ENCODE data around the gene PI4K2A.

The PI4K2A gene

GRCh38 chr10:97640174-97640867, at the start of gene PI4K2A:
TSS of gene PI4K2A (plus strand) at chr10:97640671. CDS start at chr10:97640743, 72 bp downstream.
- DNase-seq (ENCODE audit: low read depth in 2 of 2, low spot score in 1 of 2) = peak; percentile 93 to 97

- no peak for DNase-seq (ENCODE audit: low read depth in 2 of 2, low spot score in 1 of 2)
Observed at GRCh38 chr10:97590748-97591495, 49.5 kb upstream of the PI4K2A start.

GRCh38 chr10:97593421-97593820, 47.0 kb upstream of the PI4K2A start:
- no peak for DNase-seq (ENCODE audit: low read depth in 2 of 2, low spot score in 1 of 2)

- DNase-seq (ENCODE audit: low read depth in 2 of 2, low spot score in 1 of 2) = no peak
Observed at GRCh38 chr10:97596101-97597082, 44.1 kb upstream of the PI4K2A start.

GRCh38 chr10:97597778-97598177, 42.7 kb upstream of the PI4K2A start:
- no peak for DNase-seq (ENCODE audit: low read depth in 2 of 2, low spot score in 1 of 2)

GRCh38 chr10:97598407-97599271, 41.8 kb upstream of the PI4K2A start:
- DNase-seq (ENCODE audit: low read depth in 2 of 2, low spot score in 1 of 2) = no peak

- DNase-seq (ENCODE audit: low read depth in 2 of 2, low spot score in 1 of 2) = no peak
Observed at GRCh38 chr10:97599272-97599619, 41.2 kb upstream of the PI4K2A start.

GRCh38 chr10:97600616-97601015, 39.9 kb upstream of the PI4K2A start:
- no peak for DNase-seq (ENCODE audit: low read depth in 2 of 2, low spot score in 1 of 2)

GRCh38 chr10:97601268-97602215, 38.9 kb upstream of the PI4K2A start:
- DNase-seq (ENCODE audit: low read depth in 2 of 2, low spot score in 1 of 2) = no peak

GRCh38 chr10:97607095-97607636, 33.3 kb upstream of the PI4K2A start:
- no peak for DNase-seq (ENCODE audit: low read depth in 2 of 2, low spot score in 1 of 2)

GRCh38 chr10:97608991-97609561, 31.4 kb upstream of the PI4K2A start:
- DNase-seq (ENCODE audit: low read depth in 2 of 2, low spot score in 1 of 2) = no peak

GRCh38 chr10:97611473-97611872, 29.0 kb upstream of the PI4K2A start:
- no peak for DNase-seq (ENCODE audit: low read depth in 2 of 2, low spot score in 1 of 2)

GRCh38 chr10:97612386-97612785, 28.1 kb upstream of the PI4K2A start:
- no peak for DNase-seq (ENCODE audit: low read depth in 2 of 2, low spot score in 1 of 2)

GRCh38 chr10:97618285-97618684, 22.2 kb upstream of the PI4K2A start:
- no peak for DNase-seq (ENCODE audit: low read depth in 2 of 2, low spot score in 1 of 2)

GRCh38 chr10:97618733-97619132, 21.7 kb upstream of the PI4K2A start:
- no peak for DNase-seq (ENCODE audit: low read depth in 2 of 2, low spot score in 1 of 2)

GRCh38 chr10:97623277-97623676, 17.2 kb upstream of the PI4K2A start:
- no peak for DNase-seq (ENCODE audit: low read depth in 2 of 2, low spot score in 1 of 2)

GRCh38 chr10:97627731-97628130, 12.7 kb upstream of the PI4K2A start:
- no peak for DNase-seq (ENCODE audit: low read depth in 2 of 2, low spot score in 1 of 2)

GRCh38 chr10:97628228-97628627, 12.2 kb upstream of the PI4K2A start:
- no peak for DNase-seq (ENCODE audit: low read depth in 2 of 2, low spot score in 1 of 2)

GRCh38 chr10:97629289-97629688, 11.2 kb upstream of the PI4K2A start:
- no peak for DNase-seq (ENCODE audit: low read depth in 2 of 2, low spot score in 1 of 2)

Data from stimulated activated CD8-positive, alpha-beta memory T cell treated with anti-CD3 and anti-CD28 coated beads, Interleukin-4, amount 100 ng/mL, for 1 hour (primary cell).